Left forelimb (tissue), 1 donor: ENCODE results near the gene DNAJB8.

Experiments used
- DNase-seq: peaks from one replicate; pipeline ENCODE4 v3.0.0-alpha.2; 2018; ENCODE audit warnings: low spot score

The DNAJB8 gene

DNA sequence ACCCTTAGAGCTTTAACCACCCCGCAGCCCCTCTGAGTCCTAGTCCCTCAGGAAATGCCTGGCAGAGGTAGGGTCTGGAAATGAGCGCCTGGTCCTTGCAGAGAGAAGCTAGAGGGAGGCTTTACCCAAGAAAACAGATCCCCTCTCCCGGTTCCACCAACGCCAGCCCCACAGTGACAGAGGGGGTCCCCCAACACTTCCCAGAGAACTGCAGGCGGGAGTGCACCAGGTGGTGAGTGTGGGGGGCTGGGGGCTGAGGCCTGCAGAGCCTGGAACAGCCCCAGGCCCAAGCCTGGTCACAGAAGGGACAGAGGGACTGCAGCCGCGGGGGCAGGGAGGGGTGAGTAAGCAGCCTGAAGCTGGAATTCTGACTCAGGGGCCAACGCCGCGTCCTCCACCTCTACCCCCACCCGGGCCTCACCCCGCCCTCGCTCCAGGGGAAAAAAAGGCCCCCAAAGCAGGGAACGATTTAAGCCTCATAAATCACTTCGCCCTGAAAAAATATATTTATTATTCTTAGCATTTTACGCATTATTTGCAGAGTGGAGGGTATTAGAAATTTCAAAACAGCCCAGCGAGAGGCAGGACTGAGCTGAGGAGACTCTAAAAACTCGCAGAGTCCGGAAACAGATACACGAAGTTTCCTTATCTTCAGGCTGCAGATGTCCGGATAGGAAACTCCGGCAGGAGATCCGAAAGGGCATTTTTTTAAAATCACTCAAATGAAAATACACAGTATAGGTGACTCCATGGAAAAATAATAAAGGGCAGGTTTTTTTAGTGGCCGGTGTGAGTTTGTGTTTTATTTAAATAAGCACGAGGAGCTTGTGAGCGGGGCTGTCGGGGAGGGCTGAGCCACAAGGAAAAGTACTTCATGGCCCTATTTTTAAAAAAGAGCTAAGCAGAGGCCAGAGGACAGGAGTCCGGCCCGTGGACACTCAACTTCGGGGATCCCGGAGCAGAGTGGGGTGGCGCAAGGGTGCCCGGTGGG is 16.3 kb upstream of the DNAJB8 start:
- no peak for DNase-seq

DNA sequence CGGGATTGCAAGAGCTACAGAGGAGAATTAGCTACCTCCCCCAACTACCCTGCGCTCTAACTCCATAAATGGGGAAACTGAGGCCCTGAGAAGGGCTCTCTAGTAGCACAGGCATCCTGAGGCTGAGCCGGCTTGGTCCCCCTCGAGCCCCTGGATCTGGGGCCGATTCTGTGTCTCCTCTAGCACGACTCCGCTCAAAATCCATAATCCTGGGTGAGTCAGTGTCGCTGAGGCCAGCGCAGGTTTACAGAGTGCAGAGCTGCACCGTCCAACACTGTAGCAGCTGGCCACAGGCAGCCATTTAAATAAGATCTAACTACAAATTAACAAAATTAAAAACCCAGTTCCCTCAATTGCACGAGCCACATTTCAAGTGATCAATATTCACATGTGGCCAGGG is 15.5 kb upstream of the DNAJB8 start:
- DNase-seq: no peak

DNA sequence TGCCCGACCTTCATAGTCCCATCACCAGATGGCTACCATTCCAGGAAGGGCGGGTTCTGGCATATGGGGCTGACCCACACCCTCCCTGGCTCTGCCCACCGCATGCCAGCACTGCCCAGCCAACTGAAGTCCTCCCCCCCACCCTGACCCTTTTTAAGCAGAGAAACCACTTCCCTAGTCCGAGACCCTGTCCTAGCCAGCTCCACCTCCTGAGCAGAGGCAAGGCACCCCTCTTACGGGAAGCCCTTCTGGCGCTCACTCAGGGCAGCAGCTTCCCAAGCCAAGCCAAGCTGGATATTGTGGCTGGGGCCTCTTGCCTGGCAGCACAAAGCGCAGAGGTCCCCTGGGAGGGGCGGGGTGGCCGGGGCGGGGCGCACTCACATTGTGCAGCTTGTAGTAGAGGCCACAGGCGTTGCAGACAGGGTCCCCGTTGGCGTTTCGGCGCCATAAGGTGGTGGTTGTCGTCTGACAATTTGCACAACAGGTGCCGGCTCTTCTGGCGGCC is 14.8 kb upstream of the DNAJB8 start:
- no peak for DNase-seq

DNA sequence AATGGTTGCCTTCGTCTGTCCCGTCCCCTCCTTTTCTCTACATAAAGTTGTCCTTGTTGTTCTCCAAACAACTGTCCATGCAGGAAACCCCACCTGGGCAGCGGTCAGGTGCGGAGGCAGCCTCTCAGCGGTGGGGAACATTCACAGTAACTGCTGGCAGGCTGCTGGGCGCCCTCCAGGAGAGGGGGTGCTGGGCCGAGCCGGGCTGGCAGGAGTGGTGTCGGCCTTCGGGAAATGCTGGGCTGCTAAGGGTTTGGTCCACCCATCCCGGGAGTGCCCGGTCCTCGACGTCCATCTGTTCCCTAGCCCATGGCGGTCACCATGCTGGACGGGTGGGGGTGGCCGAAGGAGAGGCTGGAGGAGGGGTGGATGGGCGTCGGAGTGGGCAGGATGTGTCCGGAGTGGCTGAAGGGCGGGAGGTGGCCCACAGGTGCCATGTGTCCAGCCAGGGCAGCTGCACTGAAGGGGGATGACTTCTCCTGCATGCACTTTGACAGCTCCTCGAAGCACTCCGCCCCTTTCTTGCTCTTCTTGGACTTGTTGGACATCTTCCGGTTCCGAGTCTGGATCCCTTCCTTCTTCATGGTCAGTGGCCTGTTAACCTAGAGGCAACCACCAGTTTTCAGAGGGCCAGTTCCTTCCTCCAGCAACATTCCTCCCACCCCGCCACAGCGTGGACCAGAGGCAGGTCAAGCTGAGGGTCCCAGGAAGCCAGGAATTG is 14.2 kb upstream of the DNAJB8 start:
- DNase-seq: no peak

DNA sequence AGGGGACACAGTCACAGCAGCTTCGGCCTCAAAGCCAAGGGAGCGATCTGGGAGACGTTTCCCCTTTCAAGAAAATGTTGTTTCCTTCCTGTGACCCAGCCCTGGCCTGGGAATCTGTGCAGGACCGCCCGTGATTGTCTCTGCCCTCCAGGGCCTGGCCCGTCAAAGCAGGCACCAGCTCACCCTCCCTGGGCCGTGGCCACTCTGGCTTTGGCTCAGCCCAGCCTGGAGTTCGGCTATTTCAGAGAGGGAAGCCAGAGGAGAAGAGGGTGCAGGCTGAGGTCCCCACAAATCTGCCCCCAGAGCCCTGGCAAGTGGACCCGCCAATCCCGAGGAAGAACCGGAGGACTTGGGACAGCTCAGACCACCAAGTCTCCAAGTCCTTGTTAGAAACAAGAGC is 13.6 kb upstream of the DNAJB8 start:
- no peak for DNase-seq

DNA sequence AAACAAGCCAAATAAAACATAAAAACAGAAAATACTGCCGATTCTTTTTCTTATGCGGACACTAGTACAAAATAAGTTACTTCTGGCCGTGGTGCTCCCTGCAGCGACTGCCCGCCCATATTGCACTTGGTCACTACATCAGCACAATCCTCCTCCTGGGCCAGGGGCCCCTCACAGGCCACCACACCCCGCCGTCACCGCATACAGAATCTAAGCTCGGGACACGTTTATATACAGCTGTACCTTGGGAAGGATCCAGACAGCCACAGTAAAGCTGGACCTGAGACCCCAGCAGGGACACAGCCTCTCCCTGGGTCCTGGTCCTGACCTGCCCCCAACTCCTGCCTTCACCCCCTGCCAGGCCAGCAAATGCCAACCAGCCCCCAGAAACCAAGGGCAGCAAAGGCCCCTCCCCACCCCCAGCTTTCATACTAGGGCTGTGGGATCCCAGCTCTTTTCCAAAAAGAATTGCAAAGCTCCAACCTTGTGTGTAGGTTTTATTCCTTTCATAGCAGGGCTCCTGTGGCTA is 12.9 kb upstream of the DNAJB8 start:
- no peak for DNase-seq

DNA sequence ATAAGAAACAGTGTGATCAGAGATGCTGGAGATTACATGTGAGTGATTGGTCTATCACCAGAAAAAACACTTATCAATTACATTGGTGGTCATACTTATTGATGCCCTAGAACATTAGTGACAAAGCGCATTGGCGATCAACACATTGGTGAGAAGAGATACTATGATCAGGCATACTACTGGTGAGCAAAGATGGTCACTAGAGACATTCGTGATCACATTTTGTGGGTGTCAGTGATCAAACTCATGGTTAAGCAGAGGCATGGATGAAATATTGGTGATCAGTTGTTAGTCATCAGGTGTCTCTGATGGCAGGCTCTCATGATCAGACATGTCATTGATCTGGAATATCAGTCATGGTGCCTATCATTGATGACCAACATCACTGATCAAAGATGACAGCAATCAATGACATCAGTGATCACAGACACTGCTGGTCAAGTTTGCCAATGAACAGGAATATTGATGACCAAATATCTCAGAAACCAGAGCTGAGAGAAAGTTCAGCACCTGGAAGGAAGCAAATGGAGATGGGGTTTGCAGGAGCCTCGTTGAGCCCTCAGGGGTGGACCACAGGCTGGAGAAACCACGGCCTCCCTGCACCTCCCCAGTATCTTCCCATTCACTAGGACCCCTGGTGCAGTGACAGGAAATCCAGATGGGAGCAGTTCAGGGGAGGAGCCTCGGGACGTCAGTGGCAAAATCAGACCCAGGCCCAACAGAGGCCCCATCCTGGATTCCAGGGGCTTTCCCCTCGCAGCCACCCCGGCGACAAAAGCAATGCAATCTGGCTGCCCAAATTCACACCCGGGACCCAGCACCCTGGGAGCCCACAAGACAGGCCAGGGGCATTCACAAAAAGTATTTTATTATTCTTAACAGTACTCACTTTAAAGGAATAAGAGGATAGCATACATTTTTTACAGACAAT is 12.2 kb upstream of the DNAJB8 start:
- DNase-seq: no peak

DNA sequence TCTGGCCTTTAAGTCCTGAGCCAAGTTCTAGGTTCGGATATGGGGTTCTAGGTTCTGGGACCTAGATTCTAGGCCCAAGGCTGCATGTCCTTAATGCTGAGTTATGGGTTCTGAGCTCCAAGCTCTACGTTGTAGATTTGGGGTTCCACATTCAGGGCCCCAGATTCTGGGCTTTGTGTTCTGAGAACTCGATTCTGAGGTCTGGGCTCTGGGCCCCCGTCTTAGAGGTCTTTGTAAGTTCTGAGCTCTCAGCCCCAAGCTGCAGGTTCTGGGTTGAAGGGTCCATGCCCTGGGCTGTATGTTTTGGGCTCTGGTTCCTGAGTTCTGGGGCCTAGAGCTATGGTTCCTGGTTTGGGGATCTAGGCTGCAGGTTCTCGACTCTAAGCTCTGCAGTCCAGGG is 10.0 kb upstream of the DNAJB8 start:
- no peak for DNase-seq

DNA sequence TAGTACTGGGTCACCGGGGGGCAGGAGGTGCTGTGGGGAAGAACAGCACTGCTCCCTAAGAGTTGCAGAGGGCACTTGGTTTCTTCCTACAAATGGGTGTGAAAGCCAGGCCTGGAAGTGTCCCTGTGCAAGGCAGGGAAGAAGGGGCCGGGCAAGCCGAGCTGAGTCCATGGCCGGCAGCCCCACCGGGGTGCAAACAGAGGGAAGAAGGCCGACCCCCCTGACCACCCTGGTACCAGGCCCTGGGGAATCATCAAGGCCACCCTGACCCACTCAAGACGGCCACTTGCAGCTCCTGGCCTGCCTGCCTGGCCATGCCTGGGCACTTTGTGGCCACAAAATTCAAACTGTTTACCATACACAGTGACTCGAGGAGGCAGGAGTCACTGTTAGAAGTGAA is 8.7 kb upstream of the DNAJB8 start:
- DNase-seq: no peak

DNA sequence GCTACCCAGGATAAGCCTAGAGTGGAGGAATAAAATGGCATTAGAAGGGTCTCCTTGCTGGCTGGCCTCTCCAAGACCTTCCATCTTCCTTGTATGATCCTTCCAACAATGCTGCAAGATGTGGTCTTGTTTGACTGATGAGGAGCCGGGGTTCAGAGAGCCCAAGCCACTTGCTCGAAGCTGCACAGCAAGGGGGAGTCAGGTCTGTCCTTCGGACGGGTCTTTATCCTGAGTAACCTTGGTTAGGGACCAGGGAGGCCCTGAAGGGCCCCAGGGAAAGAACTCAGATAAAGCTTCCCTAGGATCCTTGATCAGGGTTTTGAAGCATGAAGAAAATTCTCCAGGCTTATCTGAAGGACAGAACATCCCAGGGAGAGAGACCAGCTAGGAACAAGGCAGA is 7.0 kb upstream of the DNAJB8 start:
- DNase-seq: no peak

DNA sequence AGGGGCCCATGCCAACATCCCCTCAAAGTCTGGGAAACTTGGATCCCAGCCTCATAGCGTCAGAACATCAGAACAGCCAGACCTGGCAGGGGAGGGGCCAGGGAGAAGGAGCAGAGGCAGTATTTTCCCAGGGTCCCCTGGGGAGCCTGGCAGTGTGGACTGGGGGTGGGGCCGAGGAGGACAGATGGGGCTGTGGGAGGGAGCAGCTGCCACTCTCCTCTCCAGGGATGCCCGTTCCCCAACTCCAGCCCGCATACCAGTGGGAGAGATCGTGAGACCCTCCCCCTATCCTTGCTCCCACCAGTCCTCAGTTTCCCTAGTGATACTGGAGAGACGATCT is 6.5 kb upstream of the DNAJB8 start:
- no peak for DNase-seq

DNA sequence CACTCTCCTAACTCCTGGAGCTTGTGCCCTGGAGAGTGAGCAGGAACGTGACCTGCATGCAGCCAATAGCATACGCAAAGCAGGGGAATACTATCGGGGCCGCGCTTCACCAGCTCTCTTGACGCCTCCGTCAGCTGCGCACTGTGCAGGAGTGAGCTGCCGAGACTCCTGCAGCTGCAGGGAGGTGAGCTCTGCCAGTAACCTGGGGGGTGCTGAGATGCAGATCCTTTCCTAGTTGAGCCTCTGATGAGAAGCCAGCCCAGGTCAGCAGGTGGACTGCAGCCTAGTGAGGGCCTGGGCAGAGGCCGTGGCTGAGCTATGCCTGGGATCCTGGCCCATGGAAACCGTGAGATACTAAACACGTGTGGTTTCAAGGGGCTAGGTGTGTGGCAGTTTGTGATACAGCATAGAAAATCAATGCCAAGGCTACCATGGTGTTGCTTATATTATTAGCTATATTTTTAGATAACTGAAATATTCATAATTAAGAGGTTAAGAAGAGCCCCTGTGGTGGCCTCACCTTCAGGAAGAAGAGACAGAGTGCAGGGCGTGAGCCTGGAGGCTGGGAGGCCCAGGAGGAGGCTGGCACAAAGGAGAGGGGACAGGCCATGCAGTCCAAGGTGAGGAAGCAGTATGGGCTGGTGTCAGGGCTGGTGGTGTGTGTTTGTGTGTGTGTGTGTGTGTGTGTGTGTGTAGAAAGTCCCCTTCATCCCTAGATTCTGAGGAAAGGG is 5.9 kb upstream of the DNAJB8 start:
- no peak for DNase-seq

DNA sequence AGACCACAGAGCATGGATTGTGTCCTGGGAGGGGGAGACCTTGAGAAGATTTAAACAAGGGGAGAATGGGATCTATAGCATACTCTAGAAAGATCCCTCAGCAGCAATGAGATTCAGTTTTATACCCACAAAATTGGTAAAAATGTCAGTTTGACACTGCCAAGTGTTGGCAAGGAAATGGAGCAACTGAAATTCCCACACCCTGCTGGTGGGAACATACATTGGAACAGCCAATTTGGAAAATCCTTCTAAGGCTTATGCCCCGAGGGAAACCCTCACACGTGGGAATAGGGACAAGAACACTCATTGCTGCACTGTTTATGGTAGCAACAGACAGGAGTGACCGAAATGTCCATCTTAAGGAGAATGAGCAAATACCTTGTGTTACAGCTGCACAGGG is 5.0 kb upstream of the DNAJB8 start:
- no peak for DNase-seq

DNA sequence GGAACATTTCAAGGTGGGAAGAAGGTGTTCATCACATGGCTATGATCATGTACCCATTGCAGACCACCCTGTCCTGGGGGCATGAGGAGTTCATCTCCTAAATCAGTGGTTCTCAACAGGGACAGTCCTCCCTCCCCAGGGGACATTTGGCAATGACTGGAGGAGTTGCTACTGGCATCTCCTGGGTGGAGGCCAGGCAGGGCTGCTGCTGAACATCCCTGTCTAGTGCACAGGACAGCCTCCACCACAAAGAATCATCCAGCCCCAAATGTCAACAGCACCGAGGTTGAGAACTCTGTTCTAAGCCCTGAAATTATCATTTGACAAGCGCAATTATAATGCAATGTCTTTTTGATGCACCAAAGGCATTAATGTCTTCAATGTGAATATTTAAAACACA is 4.4 kb upstream of the DNAJB8 start:
- DNase-seq: no peak

DNA sequence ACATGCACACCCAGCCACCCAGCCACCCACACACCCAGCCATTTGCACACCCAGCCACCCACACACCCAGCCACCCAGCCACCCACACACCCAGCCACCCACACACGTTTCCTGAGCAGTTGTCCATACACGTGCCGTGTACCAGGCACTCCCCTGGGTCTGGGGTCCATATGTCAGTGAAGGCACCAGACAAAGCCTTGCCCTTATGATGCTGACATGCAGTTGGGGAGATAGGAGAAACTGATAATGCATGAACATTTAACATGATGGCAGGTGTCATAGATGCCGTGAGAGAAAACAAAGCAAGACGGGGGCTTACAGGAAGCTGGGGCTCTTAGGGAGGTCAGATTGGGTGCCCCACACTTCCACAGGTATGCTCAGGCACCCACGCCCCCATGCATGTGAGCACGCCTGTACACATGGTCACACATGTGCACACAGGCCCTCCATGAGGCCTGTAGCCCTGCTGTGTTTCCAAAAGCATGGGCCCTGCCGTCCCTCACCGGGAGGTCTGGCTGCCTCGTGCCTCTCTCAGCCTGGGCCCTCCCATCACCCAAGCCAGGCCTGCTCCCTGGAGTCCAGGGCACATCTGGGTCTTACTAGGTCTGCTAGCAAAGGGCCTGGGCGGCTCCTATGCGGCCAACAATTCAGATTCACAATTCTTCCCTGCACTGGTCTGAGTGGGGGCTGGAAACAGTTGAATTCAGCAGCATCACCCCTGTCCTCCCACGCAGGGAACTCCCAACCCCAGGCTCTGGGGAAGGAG is 3.6 kb upstream of the DNAJB8 start:
- no peak for DNase-seq

DNA sequence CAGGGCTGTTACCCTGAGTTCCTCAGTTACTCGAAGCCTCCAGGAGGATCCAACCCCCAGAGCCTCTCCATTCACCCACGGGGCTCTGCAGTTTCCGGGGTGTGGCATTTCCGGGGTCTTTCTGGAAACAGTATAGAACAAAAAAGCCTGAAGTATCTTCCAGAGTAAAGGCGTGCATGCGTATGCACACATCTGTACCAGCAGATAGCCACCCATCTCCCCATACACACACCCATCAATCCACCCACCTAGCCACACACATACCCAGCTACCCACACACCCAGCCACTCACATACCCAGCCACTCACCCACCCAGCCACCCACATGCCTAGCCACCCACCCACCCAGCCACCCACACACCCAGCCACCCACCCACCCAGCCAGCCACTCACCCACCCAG is 2.9 kb upstream of the DNAJB8 start:
- no peak for DNase-seq

DNA sequence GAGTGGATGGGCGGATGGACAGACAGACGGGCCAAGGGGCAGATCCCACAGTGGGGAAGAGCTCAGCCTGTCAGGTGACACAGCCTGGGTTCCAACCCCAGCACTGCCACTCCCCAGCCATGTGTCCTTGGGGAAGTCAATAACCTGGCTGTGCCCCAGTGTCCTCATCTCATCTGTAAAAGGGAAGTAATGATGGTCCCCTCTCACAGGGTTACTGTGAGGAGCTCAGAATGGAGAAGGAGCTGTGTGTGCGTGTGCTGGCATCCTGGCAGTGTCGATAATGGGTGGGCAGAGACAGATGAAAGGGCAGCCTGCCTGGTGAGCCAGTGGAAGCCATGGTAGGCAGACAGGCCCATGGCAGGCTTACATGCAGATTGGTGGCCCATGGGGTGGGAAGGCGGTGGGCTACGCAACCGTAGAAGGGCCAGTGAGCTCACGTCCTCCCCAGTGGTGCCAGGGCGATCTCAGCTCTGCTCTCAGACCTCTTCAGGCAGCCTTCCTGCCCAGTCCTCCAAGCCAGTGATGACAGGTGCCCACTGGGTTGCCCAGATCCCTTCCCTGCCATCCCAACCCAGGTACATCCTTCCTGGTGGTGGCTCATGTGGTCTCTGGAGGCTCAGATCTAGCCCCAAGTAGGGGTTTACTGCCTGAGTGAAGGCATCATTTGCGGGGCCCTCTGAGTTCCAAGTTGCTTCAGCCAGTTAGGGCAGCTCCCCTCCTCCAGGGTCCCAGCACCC is 2.3 kb upstream of the DNAJB8 start:
- DNase-seq: no peak

DNA sequence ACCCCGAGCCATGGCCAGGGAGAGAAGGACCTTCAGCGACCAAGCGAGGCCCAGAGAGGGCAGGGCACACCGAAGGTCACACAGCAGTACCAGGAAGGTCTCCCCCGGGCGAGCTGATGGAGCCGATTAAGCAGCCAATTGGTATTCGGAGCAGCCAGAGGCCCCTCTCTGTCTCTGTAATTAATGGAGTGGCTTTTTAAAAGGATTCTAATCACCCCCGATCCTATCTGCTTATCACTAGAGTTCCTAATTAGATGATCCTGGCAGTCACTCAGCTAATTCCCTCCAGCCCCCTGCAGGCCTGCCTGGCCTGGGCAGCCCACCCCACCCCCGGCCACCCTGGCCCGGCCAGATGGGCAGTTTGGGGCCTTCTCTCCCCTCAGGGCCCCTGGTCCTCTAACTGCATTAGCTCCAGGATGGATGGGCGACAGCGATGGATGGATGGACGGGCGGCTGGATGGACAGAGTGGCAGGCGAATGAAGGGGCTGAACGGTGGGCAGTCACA is 1.6 kb upstream of the DNAJB8 start:
- DNase-seq: no peak

DNA sequence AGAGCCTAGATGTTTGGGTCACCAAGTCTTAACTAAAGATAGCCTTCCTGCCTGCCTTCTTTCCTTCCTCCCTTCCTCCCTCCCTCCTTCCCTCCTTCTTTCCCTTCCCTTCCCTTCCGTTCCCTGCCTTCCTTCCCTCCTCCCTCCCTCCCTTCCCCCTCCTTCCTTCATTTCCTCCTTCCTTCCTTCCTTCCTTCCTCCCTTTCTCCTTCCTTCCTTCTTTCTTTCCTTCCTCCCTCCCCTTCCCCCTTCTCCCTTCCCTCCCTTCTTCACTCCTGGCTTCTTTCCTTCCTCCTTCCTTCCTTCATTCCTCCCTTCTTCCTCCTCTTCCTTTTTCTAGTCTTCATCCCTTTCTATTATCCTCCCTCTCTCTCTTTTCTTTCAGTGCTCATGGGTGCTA is 2.0 kb downstream of the DNAJB8 start:
- no peak for DNase-seq

DNA sequence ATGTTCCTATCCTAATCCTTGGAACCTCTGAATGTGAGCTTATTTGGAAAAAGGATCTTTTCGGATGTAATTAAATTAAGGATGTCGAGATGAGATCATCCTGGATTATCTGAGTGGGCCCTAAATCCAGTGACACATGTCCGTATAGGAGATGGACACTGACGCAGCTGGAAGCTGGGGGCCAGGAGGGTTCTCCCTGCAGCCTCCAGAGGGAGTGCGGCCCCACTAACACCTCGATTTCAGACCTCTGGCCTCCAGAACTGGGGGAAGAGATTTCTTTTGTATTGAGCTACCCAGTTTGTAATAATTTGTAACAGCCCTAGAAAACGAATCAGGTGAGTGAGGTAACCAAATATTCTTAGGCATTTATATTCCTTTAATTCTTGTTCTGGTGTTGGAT is 2.5 kb downstream of the DNAJB8 start:
- DNase-seq: no peak
